ENCODE measurements around the gene ZNF701.
A peak's percentile ranks its signal among the peaks of the same experiment; 100 is the strongest.
"Not testable (repeated sequence)": the region's sequence is repeated elsewhere in the genome, so short reads cannot be mapped to it uniquely, and the experiment has no call there.

Gene ZNF701

GRCh38 chr19:52601974-52602366 lies 31.9 kb downstream of the ZNF701 start:
- H3K4me1 Mint-ChIP-seq, result peaks cover 12% of the 10 kb centered on the region
- peaks cover 59% of the 10 kb centered on the region for H3K36me3 Mint-ChIP-seq (ENCODE audit: low read depth)
- H3K27me3 Mint-ChIP-seq (ENCODE audit: low read depth); H3K9me3 Mint-ChIP-seq: not testable (repeated sequence)
- peak overlapping the region; percentile 3 to 50 (median 48) for H3K27ac Mint-ChIP-seq
- peak overlapping the region; percentile 86 to 92 (median 87) for H3K4me3 Mint-ChIP-seq
- peak in 1 of 3 experiments; percentile 14 for TF ChIP-seq CTCF (IDR thresholded peaks at IDR 0.05; ENCODE audit: unreplicated experiment in 3 of 3)

- no peak overlapping the region for H3K27ac Mint-ChIP-seq
- peaks cover 4% of the 10 kb centered on the region for H3K9me3 Mint-ChIP-seq
- H3K27me3 Mint-ChIP-seq (ENCODE audit: low read depth), result no peaks in the 10 kb centered on the region
- peak overlapping the region in 1 of 3 experiments; percentile 31 for H3K4me3 Mint-ChIP-seq
- peaks cover 12% of the 10 kb centered on the region for H3K4me1 Mint-ChIP-seq
- no peak for TF ChIP-seq CTCF (IDR thresholded peaks at IDR 0.05; ENCODE audit: unreplicated experiment in 3 of 3)
- peaks cover 49% of the 10 kb centered on the region for H3K36me3 Mint-ChIP-seq (ENCODE audit: low read depth)
These were observed 32.9 kb downstream of the ZNF701 start for GRCh38 chr19:52602941-52603340.

DNA sequence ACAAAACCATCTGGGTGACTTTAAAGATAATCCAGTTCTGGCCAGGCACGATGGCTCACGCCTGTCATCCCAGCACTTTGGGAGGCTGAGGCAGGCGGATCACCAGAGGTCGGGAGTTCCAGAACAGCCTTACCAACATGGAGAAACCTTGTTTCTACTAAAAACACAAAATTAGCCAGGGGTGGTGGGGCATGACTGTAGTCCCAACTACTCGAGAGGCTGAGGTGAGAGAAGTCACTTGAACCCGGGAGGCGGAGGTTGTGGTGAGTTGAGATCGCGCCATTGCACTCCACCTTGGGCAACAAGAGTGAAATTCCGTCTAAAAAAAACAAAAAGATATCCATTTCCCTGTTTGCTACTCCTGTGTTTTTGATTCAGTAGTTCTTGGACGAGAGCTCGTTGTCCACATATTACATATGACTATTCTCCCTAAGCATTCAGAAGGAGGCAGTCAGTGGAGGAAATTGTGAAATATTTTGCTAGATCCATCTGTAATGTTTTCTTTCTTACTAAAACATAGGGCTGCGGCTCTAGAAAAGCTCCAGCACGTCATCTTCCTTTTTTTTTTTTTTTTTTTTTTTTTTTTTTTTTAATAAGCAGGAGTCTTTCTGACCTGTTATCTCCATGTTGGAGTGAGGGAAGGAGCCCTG lies 33.6 kb downstream of the ZNF701 start:
- no peak for TF ChIP-seq CTCF (IDR thresholded peaks at IDR 0.05; ENCODE audit: unreplicated experiment in 3 of 3)
- H3K36me3 Mint-ChIP-seq (ENCODE audit: low read depth), result peaks cover 47% of the 10 kb centered on the region
- no peak overlapping the region for H3K27ac Mint-ChIP-seq
- H3K4me3 Mint-ChIP-seq, result peak overlapping the region; percentile 36 to 58 (median 56)
- peaks cover 12% of the 10 kb centered on the region for H3K4me1 Mint-ChIP-seq
- H3K27me3 Mint-ChIP-seq (ENCODE audit: low read depth), result no peaks in the 10 kb centered on the region
- H3K9me3 Mint-ChIP-seq, result peaks cover 4% of the 10 kb centered on the region

DNA sequence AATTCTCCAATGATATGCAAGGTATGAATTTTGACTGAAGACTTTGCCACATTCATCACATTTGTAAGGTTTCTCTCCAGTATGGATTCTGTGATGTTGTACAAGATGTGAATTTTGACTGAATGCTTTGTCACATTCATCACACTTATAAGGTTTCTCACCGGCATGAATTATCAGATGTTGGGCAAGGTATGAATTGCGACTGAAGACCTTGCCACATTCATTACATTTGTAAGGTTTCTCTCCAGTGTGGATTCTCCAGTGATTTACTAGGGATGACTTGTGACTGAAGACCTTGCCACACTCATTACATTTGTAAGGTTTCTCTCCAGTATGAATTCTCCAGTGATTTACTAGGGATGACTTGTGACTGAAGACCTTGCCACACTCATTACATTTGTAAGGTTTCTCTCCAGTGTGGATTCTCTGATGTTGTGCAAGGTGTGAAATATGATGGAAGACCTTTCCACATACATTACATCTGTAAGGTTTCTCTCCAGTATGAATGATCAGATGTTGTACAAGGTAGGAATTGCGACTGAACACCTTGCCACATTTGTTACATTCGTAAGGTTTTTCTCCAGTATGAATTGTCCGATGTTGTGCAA lies 43.3 kb downstream of the ZNF701 start:
- no peak for TF ChIP-seq CTCF (IDR thresholded peaks at IDR 0.05; ENCODE audit: unreplicated experiment in 3 of 3)
- Mint-ChIP-seq H3K27ac (no peak overlapping the region), H3K36me3 (ENCODE audit: low read depth) (peaks cover 87% of the 10 kb centered on the region), H3K4me3 (no peak overlapping the region), H3K4me1 (no peaks in the 10 kb centered on the region), H3K27me3 (ENCODE audit: low read depth) (no peaks in the 10 kb centered on the region), H3K9me3 (peaks cover 33% of the 10 kb centered on the region)

GRCh38 chr19:52621376-52621775 lies 51.3 kb downstream of the ZNF701 start:
- no peaks in the 10 kb centered on the region for H3K4me1 Mint-ChIP-seq
- H3K9me3 Mint-ChIP-seq, result peaks cover 11% of the 10 kb centered on the region
- no peak for TF ChIP-seq CTCF (IDR thresholded peaks at IDR 0.05; ENCODE audit: unreplicated experiment in 3 of 3)
- H3K4me3 Mint-ChIP-seq, result no peak overlapping the region
- no peak overlapping the region for H3K27ac Mint-ChIP-seq
- peaks cover 61% of the 10 kb centered on the region for H3K36me3 Mint-ChIP-seq (ENCODE audit: low read depth)
- no peaks in the 10 kb centered on the region for H3K27me3 Mint-ChIP-seq (ENCODE audit: low read depth)

DNA sequence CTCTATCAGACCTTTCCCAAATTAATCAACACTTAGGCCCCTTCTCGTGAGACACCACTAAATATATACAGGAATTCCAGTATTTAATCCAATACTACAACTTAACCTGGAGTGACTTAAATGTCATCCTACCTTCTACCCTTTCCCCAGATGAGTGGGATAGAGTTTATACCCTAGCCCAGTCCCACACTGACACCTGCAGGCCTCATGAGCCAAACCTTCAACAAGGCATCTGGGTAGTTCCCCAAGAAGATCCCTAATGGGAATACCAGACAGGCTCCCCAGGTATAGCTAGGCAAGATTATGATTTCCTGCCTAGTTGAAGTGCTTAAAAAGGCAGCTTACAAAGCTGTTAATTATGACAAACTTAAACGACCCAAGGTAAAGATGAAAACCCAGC lies 52.2 kb downstream of the ZNF701 start:
- TF ChIP-seq CTCF (IDR thresholded peaks at IDR 0.05; ENCODE audit: unreplicated experiment in 3 of 3), result no peak
- H3K27ac Mint-ChIP-seq, result no peak overlapping the region
- peaks cover 52% of the 10 kb centered on the region for H3K36me3 Mint-ChIP-seq (ENCODE audit: low read depth)
- peaks cover 5% of the 10 kb centered on the region for H3K9me3 Mint-ChIP-seq
- H3K4me3 Mint-ChIP-seq, result no peak overlapping the region
- H3K27me3 Mint-ChIP-seq (ENCODE audit: low read depth), result no peaks in the 10 kb centered on the region
- no peaks in the 10 kb centered on the region for H3K4me1 Mint-ChIP-seq
